AG04450 (cell line): ENCODE results near the gene COG5. TPM values are rescaled to one million over a fixed set of nuclear protein-coding genes. Genes with fewer than 3 reads are reported as not detected.

Source experiments
- CTCF ChIA-PET: fragments of 300-600, 350-600 bp; formaldehyde crosslinking; extraction: SDS; loops from one replicate; lab custom pipeline; 2022; ENCODE audit warnings: antibody characterized with exemption, inconsistent platforms; lab: Charles Lee
- POLR2A ChIA-PET: fragments of 350-600 bp; formaldehyde crosslinking; extraction: SDS; loops from one replicate; lab custom pipeline; 2021; ENCODE audit warnings: antibody characterized with exemption, inconsistent platforms; lab: Yijun Ruan, JAX
- DNase-seq: peaks from one replicate; pipeline ENCODE4 v3.0.0-alpha.2; 2011; ENCODE audit warnings: low read depth, low spot score
- H3K27ac ChIP-seq: one replicate; pipeline ENCODE4 v1.5.1; 2012; ENCODE audit warnings: low read depth, low read length, control low read depth
- H3K27me3 ChIP-seq: one replicate; pipeline ENCODE4 v1.6.0; 2012; ENCODE audit warnings: low read length; ENCODE audit not compliant: control insufficient read depth, insufficient read depth
- H3K4me3 ChIP-seq: 2 replicates; pipeline ENCODE4 v1.5.1; 2011; ENCODE audit warnings: mild to moderate bottlenecking, low read depth, low read length, control low read depth
- H3K9me3 ChIP-seq: 2 replicates; pipeline ENCODE4 v1.5.1; 2012; ENCODE audit warnings: low read length; ENCODE audit not compliant: control insufficient read depth, insufficient read depth
- polyA plus RNA-seq: library from polyadenylated mRNA; depleted of rRNA; stranded (reverse); fragments of >200 nt; gene quantifications from 2 replicates; pipeline ENCODE4 v1.2.3, GENCODE V29; 2011
- TF ChIP-seq, protein P1 (sequence below): IDR thresholded peaks from 2 replicates; pipeline ENCODE4 v1.5.1; 2011; ENCODE audit warnings: low read depth, low read length, control low read depth, inconsistent platforms

Gene COG5
- polyA plus RNA-seq, 1 experiment = 55.2 TPM

DNA sequence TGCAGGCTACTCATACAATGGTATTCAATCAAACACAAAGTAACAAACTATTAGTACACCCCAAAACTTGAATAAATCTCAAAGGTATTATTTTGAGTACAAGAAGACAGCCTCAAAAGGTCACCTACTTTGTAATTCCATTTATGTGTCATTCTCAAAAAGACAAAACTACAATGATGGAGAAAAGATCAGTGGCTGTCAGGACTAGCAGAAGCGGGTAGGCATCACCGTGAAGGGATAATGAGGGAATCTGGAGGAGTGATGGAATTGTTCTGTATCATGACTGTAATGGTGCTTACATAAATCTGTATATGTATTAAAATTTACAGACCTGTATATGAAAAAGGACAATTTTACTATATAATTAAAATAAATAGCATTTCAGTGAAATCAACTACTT lies 37.0 kb downstream of the COG5 start:
- Histone ChIP-seq H3K9me3 (no peaks in the 10 kb centered on the region), H3K4me3 (no peak overlapping the region), H3K27ac (no peak overlapping the region), H3K27me3 (no peaks in the 10 kb centered on the region)
- DNase-seq = no peak
- ChIA-PET POLR2A (no interaction called here), CTCF (no interaction called here)
- TF ChIP-seq, protein P1, sequence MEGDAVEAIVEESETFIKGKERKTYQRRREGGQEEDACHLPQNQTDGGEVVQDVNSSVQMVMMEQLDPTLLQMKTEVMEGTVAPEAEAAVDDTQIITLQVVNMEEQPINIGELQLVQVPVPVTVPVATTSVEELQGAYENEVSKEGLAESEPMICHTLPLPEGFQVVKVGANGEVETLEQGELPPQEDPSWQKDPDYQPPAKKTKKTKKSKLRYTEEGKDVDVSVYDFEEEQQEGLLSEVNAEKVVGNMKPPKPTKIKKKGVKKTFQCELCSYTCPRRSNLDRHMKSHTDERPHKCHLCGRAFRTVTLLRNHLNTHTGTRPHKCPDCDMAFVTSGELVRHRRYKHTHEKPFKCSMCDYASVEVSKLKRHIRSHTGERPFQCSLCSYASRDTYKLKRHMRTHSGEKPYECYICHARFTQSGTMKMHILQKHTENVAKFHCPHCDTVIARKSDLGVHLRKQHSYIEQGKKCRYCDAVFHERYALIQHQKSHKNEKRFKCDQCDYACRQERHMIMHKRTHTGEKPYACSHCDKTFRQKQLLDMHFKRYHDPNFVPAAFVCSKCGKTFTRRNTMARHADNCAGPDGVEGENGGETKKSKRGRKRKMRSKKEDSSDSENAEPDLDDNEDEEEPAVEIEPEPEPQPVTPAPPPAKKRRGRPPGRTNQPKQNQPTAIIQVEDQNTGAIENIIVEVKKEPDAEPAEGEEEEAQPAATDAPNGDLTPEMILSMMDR = no peak

DNA sequence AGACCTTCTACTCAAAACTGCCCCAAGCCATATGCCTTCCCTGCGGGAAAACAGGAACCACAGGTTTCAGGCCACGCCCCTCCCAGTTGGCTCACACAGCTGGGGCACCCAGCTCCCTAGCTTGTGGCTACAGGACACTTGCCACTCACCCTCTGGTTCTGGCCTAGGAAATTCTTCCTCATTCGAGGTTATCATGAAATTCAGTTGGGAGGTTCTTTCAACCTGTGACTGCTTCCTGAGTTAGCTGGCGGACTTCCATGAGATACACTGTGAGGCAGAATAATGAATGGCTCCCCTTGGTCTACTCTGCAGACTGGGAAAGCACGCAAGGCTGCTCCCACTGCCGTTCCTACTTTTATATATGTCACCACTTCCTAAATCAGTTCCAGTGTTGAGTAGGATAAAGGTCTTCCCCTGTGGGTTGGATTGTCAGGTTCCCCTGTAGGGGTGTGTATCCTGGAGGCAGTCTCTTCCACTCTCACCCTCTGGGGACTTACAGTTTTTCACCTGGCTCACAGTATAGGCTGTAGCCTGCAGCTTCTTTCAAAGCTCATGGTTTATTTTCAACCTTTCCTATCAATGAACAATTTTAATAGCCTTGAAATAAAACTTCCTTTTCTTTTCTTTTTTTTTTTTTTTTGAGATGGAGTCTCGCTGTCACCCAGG lies 56.9 kb downstream of the COG5 start:
- Histone ChIP-seq H3K27ac (no peak overlapping the region), H3K9me3 (peaks cover 9% of the 10 kb centered on the region), H3K27me3 (no peaks in the 10 kb centered on the region), H3K4me3 (no peak overlapping the region)
- TF ChIP-seq, protein P1 = no peak
- no peak for DNase-seq
- ChIA-PET CTCF (no interaction called here), POLR2A (no interaction called here)

DNA sequence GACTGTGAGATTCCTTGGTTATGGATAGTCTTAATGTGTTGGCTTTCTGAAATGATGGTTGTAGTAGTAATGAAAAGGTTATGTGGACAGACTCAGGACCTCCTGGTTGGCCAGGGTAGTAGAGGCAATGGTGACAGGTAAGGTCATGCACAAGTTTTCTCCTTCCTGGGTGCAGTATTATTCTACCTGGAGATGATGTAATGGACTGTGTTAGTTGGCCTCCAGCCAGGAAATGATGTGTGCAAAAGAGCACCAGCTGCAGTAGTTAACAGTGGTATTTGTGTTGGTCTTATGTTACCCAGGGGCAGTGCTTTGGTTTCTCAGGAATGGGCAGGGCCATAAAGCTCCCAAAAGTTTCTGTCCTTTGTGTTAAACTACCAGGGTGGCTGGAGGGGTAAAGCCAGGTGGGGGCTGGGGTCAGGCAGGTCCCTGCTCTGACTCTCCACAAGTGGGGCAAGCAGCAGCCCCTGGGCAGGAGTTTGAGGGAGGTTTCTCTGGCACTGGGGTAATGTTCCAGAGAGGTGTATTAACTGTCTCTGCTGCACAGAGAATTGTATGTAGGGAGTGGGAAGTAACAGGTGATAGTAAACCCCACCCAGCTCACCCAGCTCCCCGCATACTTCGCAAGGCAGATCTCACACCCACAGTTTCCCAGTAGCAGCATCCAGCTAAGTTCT lies 57.6 kb downstream of the COG5 start:
- no peak overlapping the region for H3K27ac ChIP-seq
- H3K27me3 ChIP-seq = no peaks in the 10 kb centered on the region
- POLR2A ChIA-PET = no interaction called here
- H3K9me3 ChIP-seq = peaks cover 9% of the 10 kb centered on the region
- TF ChIP-seq, protein P1 = no peak
- DNase-seq = no peak
- H3K4me3 ChIP-seq = no peak overlapping the region
- CTCF ChIA-PET = no interaction called here

DNA sequence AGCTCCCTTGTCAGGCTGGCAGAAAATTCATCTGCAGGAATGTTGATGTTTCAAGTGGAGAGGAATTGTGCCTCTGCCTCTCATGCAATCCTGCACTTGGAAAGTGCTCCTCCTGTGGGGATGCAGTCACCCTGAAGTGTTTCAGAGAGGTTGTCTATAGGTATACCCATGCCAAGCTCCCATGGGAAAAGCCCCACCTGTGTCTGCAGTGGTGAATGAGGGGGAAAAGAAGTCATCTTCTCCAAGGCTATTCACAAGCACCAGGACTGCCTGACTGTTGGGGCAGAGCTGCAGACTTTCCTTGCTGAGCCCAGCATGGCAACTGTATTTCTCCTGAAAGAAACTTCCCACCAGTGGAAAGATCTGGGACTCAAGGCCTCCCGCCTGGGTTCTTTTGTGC lies 58.4 kb downstream of the COG5 start:
- DNase-seq = no peak
- TF ChIP-seq, protein P1 = no peak
- ChIA-PET CTCF (no interaction called here), POLR2A (no interaction called here)
- no peak overlapping the region for H3K27ac ChIP-seq
- H3K4me3 ChIP-seq = no peak overlapping the region
- H3K27me3 ChIP-seq = no peaks in the 10 kb centered on the region
- H3K9me3 ChIP-seq = peaks cover 9% of the 10 kb centered on the region

DNA sequence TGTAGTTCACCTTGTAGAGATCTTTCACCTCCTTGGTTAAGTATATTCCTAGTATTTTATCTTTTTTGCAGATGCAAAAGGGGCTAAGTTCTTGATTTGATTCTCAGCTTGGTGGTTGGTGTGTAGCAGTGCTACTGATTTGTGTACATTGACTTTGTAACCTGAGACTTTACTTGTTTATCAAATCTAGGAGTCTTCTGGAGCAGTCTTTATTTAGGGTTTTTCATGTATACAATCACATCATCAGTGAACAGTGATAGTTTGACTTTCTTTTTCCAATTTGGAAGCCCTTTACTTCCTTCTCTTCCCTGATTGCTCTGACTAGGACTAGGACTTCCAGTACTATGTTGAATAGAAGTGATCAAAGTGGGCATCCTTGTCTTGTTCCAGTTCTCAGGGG lies 60.0 kb downstream of the COG5 start:
- POLR2A ChIA-PET = no interaction called here

More for the DNA sequence above, 60.0 kb downstream of the COG5 start:
- CTCF ChIA-PET = no interaction called here
- H3K4me3 ChIP-seq = no peak overlapping the region
- peaks cover 7% of the 10 kb centered on the region for H3K9me3 ChIP-seq
- H3K27me3 ChIP-seq = no peaks in the 10 kb centered on the region
- no peak overlapping the region for H3K27ac ChIP-seq
- DNase-seq = peak; percentile 15
- TF ChIP-seq, protein P1 = no peak
